CD8-positive, alpha-beta memory T cell (primary cell): ENCODE measurements around the gene TBC1D22A. TPM values are rescaled to one million over a fixed set of nuclear protein-coding genes. Genes with fewer than 3 reads are reported as not detected.

Experiments
- CTCF ChIA-PET: fragments of 350-600 bp; sonication (Branson Sonifier 250); formaldehyde crosslinking; loops from one replicate; lab custom pipeline; 2021; ENCODE audit warnings: antibody characterized with exemption; lab: Charles Lee
- POLR2A ChIA-PET: fragments of 350-600 bp; sonication (Branson Sonifier 250); formaldehyde crosslinking; loops from one replicate; lab custom pipeline; 2021; ENCODE audit warnings: antibody characterized with exemption; lab: Charles Lee
- DNase-seq, 5 donors: peaks; one replicate each; pipeline versions ENCODE4 v3.0.0 to v3.0.0-alpha.2; 2020 to 2022; ENCODE audit warnings: mixed read lengths in 1 of 5
- H3K27ac ChIP-seq: one replicate; pipeline ENCODE4 v1.7.0; 2013; ENCODE audit warnings: low read depth, mild to moderate bottlenecking, low read length, moderate library complexity
- H3K27me3 ChIP-seq: 2 replicates; pipeline ENCODE4 v1.7.0; 2013; ENCODE audit warnings: low read length, mild to moderate bottlenecking; ENCODE audit not compliant: insufficient read depth, poor library complexity, severe bottlenecking
- H3K36me3 ChIP-seq: 2 replicates; pipeline ENCODE4 v1.7.0; 2013; ENCODE audit warnings: mild to moderate bottlenecking, low read length, moderate library complexity; ENCODE audit not compliant: insufficient read depth
- H3K4me1 ChIP-seq: 2 replicates; pipeline ENCODE4 v1.7.0; 2013; ENCODE audit warnings: mild to moderate bottlenecking, low read length, moderate library complexity; ENCODE audit not compliant: insufficient read depth
- H3K4me3 ChIP-seq: 2 replicates; pipeline ENCODE4 v1.7.0; 2013; ENCODE audit warnings: mild to moderate bottlenecking, low read length
- H3K9me3 ChIP-seq: 2 replicates; pipeline ENCODE4 v1.7.0; 2013; ENCODE audit warnings: mild to moderate bottlenecking, low read length
- H3K27ac Mint-ChIP-seq, 8 donors: one replicate each; pipeline ENCODE4 v1.8.0; 2020 to 2021; ENCODE audit warnings: mixed read lengths in 8 of 8, mild to moderate bottlenecking in 6 of 8, inconsistent platforms in 3 of 8, moderate library complexity in 3 of 8
- H3K27me3 Mint-ChIP-seq, 2 donors: one replicate each; pipeline ENCODE4 v1.8.0; 2020 to 2021; ENCODE audit warnings: mixed read lengths in 2 of 2, mild to moderate bottlenecking in 1 of 2, moderate library complexity in 1 of 2
- H3K36me3 Mint-ChIP-seq, 3 donors: one replicate each; pipeline ENCODE4 v1.8.0; 2020 to 2021; ENCODE audit warnings: mixed read lengths in 3 of 3, inconsistent platforms in 1 of 3, mild to moderate bottlenecking in 1 of 3
- H3K4me1 Mint-ChIP-seq, 3 donors: one replicate each; pipeline ENCODE4 v1.8.0; 2020 to 2021; ENCODE audit warnings: mixed read lengths in 3 of 3, inconsistent platforms in 1 of 3, mild to moderate bottlenecking in 1 of 3
- H3K4me3 Mint-ChIP-seq, 7 donors: one replicate each; pipeline ENCODE4 v1.8.0; 2020 to 2021; ENCODE audit warnings: mixed read lengths in 7 of 7, mild to moderate bottlenecking in 6 of 7, moderate library complexity in 4 of 7, inconsistent platforms in 2 of 7
- H3K9me3 Mint-ChIP-seq, 5 donors: one replicate each; pipeline ENCODE4 v1.8.0; 2020 to 2022; ENCODE audit warnings: mixed read lengths in 5 of 5, mild to moderate bottlenecking in 3 of 5, moderate library complexity in 2 of 5, inconsistent platforms in 1 of 5
- polyA plus RNA-seq: library from polyadenylated mRNA; unstranded; fragments of 300-500 nt; fragmentation: Illumina TruSeq; gene quantifications from one replicate; pipeline ENCODE4 v1.2.3, GENCODE V29; 2021
- total RNA-seq, 2 experiments: library from RNA; stranded (reverse); gene quantifications; one replicate each; pipeline ENCODE4 v1.2.3, GENCODE V29; 2021

TBC1D22A gene
- total and polyA plus RNA-seq, 3 experiments from 2014 or later = 26.6 to 34.8 (median 34.0) TPM

- POLR2A ChIA-PET = no interaction called here
- H3K27me3 Mint-ChIP-seq = no peaks in the 10 kb centered on the region
- CTCF ChIA-PET = interaction anchor here (1.5 to 5.7 kb wide), 4 partner anchors 10 to 230 kb away, joined by 4 to 43 read pairs (median 22); partner anchors contain the start of gene TBC1D22A
- peak overlapping the region; percentile 67 to 100 (median 96) for H3K27ac Mint-ChIP-seq
- H3K27ac ChIP-seq = no peak overlapping the region
- no peak overlapping the region for H3K4me3 Mint-ChIP-seq
- no peaks in the 10 kb centered on the region for H3K9me3 ChIP-seq
- H3K4me1 ChIP-seq = peaks cover 38% of the 10 kb centered on the region
- H3K36me3 ChIP-seq = peaks cover 8% of the 10 kb centered on the region
- no peak for DNase-seq
- peaks cover 37 to 56% (median 40%) of the 10 kb centered on the region in 3 donors for H3K4me1 Mint-ChIP-seq
- H3K36me3 Mint-ChIP-seq = peaks cover 0 to 60% (median 1%) of the 10 kb centered on the region in 3 donors
- no peaks in the 10 kb centered on the region for H3K27me3 ChIP-seq
- H3K9me3 Mint-ChIP-seq = no peaks in the 10 kb centered on the region
- no peak overlapping the region for H3K4me3 ChIP-seq
Observed at GRCh38 chr22:46793497-46793896, 31.0 kb downstream of the TBC1D22A start.

GRCh38 chr22:46794067-46794466 lies 31.6 kb downstream of the TBC1D22A start:
- Histone ChIP-seq H3K27ac (no peak overlapping the region), H3K4me3 (no peak overlapping the region), H3K27me3 (no peaks in the 10 kb centered on the region), H3K9me3 (no peaks in the 10 kb centered on the region), H3K36me3 (peaks cover 12% of the 10 kb centered on the region), H3K4me1 (peaks cover 36% of the 10 kb centered on the region)
- Mint-ChIP-seq H3K36me3 (peaks cover 0 to 64% (median 4%) of the 10 kb centered on the region in 3 donors), H3K9me3 (no peaks in the 10 kb centered on the region), H3K4me1 (peaks cover 36 to 56% (median 40%) of the 10 kb centered on the region in 3 donors), H3K27me3 (no peaks in the 10 kb centered on the region), H3K27ac (peak overlapping the region in 7 of 8 donors; percentile 37 to 99 (median 81)), H3K4me3 (no peak overlapping the region)
- ChIA-PET CTCF (interaction anchor here (1.3 to 5.7 kb wide), 4 partner anchors 9 to 231 kb away, joined by 4 to 43 read pairs (median 22); partner anchors contain the start of gene TBC1D22A), POLR2A (no interaction called here)
- no peak for DNase-seq

GRCh38 chr22:46794491-46794890 lies 32.0 kb downstream of the TBC1D22A start:
- H3K36me3 Mint-ChIP-seq = peaks cover 0 to 69% (median 8%) of the 10 kb centered on the region in 3 donors
- H3K9me3 Mint-ChIP-seq = no peaks in the 10 kb centered on the region
- peaks cover 35 to 56% (median 40%) of the 10 kb centered on the region in 3 donors for H3K4me1 Mint-ChIP-seq
- no peak overlapping the region for H3K4me3 Mint-ChIP-seq
- ChIA-PET CTCF (interaction anchor here (1.3 to 5.7 kb wide), 5 partner anchors 9 to 231 kb away, joined by 4 to 43 read pairs (median 5); partner anchors contain the start of gene TBC1D22A), POLR2A (no interaction called here)
- no peaks in the 10 kb centered on the region for H3K9me3 ChIP-seq
- H3K27ac ChIP-seq = no peak overlapping the region
- peaks cover 16% of the 10 kb centered on the region for H3K36me3 ChIP-seq
- peaks cover 36% of the 10 kb centered on the region for H3K4me1 ChIP-seq
- DNase-seq = no peak
- no peak overlapping the region for H3K4me3 ChIP-seq
- no peaks in the 10 kb centered on the region for H3K27me3 ChIP-seq
- H3K27ac Mint-ChIP-seq = peak overlapping the region in 7 of 8 donors; percentile 37 to 99 (median 81)
- no peaks in the 10 kb centered on the region for H3K27me3 Mint-ChIP-seq

- Histone ChIP-seq H3K27me3 (no peaks in the 10 kb centered on the region), H3K4me3 (no peak overlapping the region), H3K27ac (no peak overlapping the region), H3K36me3 (peaks cover 23% of the 10 kb centered on the region), H3K4me1 (peaks cover 32% of the 10 kb centered on the region), H3K9me3 (no peaks in the 10 kb centered on the region)
- no peak overlapping the region for H3K4me3 Mint-ChIP-seq
- peaks cover 0 to 75% (median 13%) of the 10 kb centered on the region in 3 donors for H3K36me3 Mint-ChIP-seq
- H3K27ac Mint-ChIP-seq = peak overlapping the region in 5 of 8 donors; percentile 12 to 99 (median 81)
- no peaks in the 10 kb centered on the region for H3K27me3 Mint-ChIP-seq
- CTCF ChIA-PET = interaction anchor here (1.3 to 5.7 kb wide), 5 partner anchors 8 to 232 kb away, joined by 4 to 43 read pairs (median 5); partner anchors contain the start of gene TBC1D22A
- peaks cover 33 to 55% (median 41%) of the 10 kb centered on the region in 3 donors for H3K4me1 Mint-ChIP-seq
- POLR2A ChIA-PET = no interaction called here
- DNase-seq = no peak
- H3K9me3 Mint-ChIP-seq = no peaks in the 10 kb centered on the region
Observed at GRCh38 chr22:46795140-46795539, 32.7 kb downstream of the TBC1D22A start.

GRCh38 chr22:46795845-46796565 lies 33.6 kb downstream of the TBC1D22A start:
- H3K4me3 ChIP-seq = no peak overlapping the region
- H3K27me3 Mint-ChIP-seq = no peaks in the 10 kb centered on the region
- CTCF ChIA-PET = interaction anchor here (1.8 to 5.7 kb wide), 3 partner anchors 7 to 34 kb away, joined by 5 to 43 read pairs (median 38); partner anchors contain the start of gene TBC1D22A
- H3K36me3 ChIP-seq = peaks cover 31% of the 10 kb centered on the region
- POLR2A ChIA-PET = no interaction called here
- H3K36me3 Mint-ChIP-seq = peaks cover 0 to 84% (median 19%) of the 10 kb centered on the region in 3 donors
- peaks cover 23% of the 10 kb centered on the region for H3K4me1 ChIP-seq
- no peak overlapping the region for H3K27ac ChIP-seq
- H3K9me3 Mint-ChIP-seq = no peaks in the 10 kb centered on the region
- H3K27me3 ChIP-seq = no peaks in the 10 kb centered on the region
- peaks cover 25 to 52% (median 32%) of the 10 kb centered on the region in 3 donors for H3K4me1 Mint-ChIP-seq
- DNase-seq = no peak
- H3K9me3 ChIP-seq = no peaks in the 10 kb centered on the region
- H3K27ac Mint-ChIP-seq = peak overlapping the region in 4 of 8 donors; percentile 65 to 99 (median 74)
- H3K4me3 Mint-ChIP-seq = no peak overlapping the region

- Histone ChIP-seq H3K9me3 (no peaks in the 10 kb centered on the region), H3K4me1 (peaks cover 17% of the 10 kb centered on the region), H3K36me3 (peaks cover 34% of the 10 kb centered on the region), H3K27me3 (no peaks in the 10 kb centered on the region), H3K4me3 (no peak overlapping the region), H3K27ac (no peak overlapping the region)
- ChIA-PET CTCF (interaction anchor here (1.1 kb wide), 1 partner anchor 38 kb away, joined by 4 read pairs; no protein-coding TSS in a partner anchor), POLR2A (no interaction called here)
- no peak for DNase-seq
- peaks cover 20 to 45% (median 26%) of the 10 kb centered on the region in 3 donors for H3K4me1 Mint-ChIP-seq
- peak overlapping the region in 2 of 8 donors; percentile 38 to 82 for H3K27ac Mint-ChIP-seq
- H3K36me3 Mint-ChIP-seq = peaks cover 0 to 85% (median 19%) of the 10 kb centered on the region in 3 donors
- H3K9me3 Mint-ChIP-seq = no peaks in the 10 kb centered on the region
- no peak overlapping the region for H3K4me3 Mint-ChIP-seq
- no peaks in the 10 kb centered on the region for H3K27me3 Mint-ChIP-seq
Observed at GRCh38 chr22:46796566-46797195, 34.2 kb downstream of the TBC1D22A start.

- Mint-ChIP-seq H3K27ac (peak overlapping the region in 7 of 8 donors; percentile 36 to 82 (median 42)), H3K4me3 (no peak overlapping the region), H3K4me1 (peaks cover 16 to 44% (median 24%) of the 10 kb centered on the region in 3 donors), H3K27me3 (no peaks in the 10 kb centered on the region), H3K9me3 (no peaks in the 10 kb centered on the region), H3K36me3 (peaks cover 0 to 90% (median 24%) of the 10 kb centered on the region in 3 donors)
- Histone ChIP-seq H3K27ac (no peak overlapping the region), H3K9me3 (no peaks in the 10 kb centered on the region), H3K27me3 (no peaks in the 10 kb centered on the region), H3K4me3 (no peak overlapping the region), H3K36me3 (peaks cover 34% of the 10 kb centered on the region), H3K4me1 (peaks cover 10% of the 10 kb centered on the region)
- POLR2A ChIA-PET = no interaction called here
- no peak for DNase-seq
- CTCF ChIA-PET = interaction anchor here (1.1 kb wide), 1 partner anchor 39 kb away, joined by 4 read pairs; no protein-coding TSS in a partner anchor
Observed at GRCh38 chr22:46797355-46797754, 34.9 kb downstream of the TBC1D22A start.
